Peyer's patch (tissue), 4 donors: ENCODE data around the gene ANKHD1.

ENCODE experiments used
- CTCF ChIP-seq, 6 experiments: fragments of 450-650 bp in 4 of 6; fragments of 200-600 bp in 2 of 6; sonication (generic) in 1 of 6; IDR thresholded peaks; one replicate each; pipeline ENCODE4 v1.5.1; 2017 to 2019; ENCODE audit warnings: antibody characterized with exemption in 6 of 6, mild to moderate bottlenecking in 3 of 6, moderate library complexity in 1 of 6
- POLR2A ChIP-seq, 2 donors: fragments of 450-650 bp; IDR thresholded peaks; one replicate each; pipeline ENCODE4 v1.5.1; 2017; ENCODE audit warnings: antibody characterized with exemption in 2 of 2, mild to moderate bottlenecking in 2 of 2, moderate library complexity in 2 of 2

GRCh38 chr5:140554454-140554853 lies 152.8 kb downstream of the ANKHD1 start:
- TF ChIP-seq CTCF (IDR thresholded peaks at IDR 0.05) (no peak), POLR2A (IDR thresholded peaks at IDR 0.05) (no peak)
